ENCODE results near the gene F10.

F10 gene

DNA sequence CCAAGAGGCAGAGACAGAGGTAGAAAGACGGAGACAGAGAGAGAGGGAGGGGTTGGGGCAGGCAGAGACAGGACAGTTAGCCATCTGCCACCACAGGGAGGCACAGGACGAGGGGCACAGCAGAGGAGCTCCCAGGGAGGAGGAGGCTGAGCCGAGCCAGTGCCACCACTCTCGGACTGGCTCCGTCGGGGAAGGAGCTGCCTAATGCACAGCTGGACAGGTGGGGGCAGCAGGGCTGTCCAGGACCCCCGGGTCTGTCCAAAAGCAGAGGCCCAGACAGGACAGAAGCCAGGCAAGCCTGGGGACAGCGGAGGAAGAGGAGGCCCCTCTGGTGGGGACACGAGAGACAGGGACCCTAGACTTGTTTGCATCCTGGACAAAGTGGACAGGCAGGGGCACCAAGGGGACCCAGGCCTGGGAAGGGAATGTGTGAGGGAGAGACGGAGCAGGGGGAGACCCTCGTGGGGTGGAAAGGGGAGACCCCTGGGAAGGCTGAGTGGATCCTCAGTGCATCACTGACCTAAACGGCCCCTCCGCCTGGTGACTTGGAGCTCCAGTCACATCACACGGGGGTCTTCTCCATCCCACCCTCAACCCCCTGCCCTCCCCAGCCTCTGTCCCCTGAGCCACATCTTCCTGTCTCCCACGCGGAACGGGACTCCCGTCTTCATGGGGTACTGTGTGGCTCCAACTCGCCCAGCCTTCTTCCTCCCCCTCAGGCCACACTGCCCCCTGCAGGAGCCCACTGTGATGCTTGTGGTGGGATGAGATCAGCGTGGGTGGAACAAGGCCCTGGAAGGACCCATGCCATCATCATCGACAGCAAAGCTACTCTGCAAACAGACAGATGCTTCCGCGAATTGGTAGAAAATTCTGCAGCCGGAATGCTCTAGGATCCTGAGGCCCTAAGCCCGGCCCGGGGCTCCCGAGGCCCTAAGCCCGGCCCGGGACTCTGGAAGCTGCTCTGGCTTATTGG, 915 bp downstream of the F10 start:
- TF ChIP-seq POLR2AphosphoS5 (IDR thresholded peaks at IDR 0.05; ENCODE audit: low read depth, low read length), result no peak
- TF ChIP-seq POLR2A (IDR thresholded peaks at IDR 0.05; ENCODE audit: low read depth, low read length), result no peak
- TF ChIP-seq TAF1 (IDR thresholded peaks at IDR 0.05; ENCODE audit: borderline replicate concordance, low read depth, low read length), result no peak
- FAIRE-seq, result no peak
- no peak for DNase-seq (ENCODE audit: insufficient read length)

DNA sequence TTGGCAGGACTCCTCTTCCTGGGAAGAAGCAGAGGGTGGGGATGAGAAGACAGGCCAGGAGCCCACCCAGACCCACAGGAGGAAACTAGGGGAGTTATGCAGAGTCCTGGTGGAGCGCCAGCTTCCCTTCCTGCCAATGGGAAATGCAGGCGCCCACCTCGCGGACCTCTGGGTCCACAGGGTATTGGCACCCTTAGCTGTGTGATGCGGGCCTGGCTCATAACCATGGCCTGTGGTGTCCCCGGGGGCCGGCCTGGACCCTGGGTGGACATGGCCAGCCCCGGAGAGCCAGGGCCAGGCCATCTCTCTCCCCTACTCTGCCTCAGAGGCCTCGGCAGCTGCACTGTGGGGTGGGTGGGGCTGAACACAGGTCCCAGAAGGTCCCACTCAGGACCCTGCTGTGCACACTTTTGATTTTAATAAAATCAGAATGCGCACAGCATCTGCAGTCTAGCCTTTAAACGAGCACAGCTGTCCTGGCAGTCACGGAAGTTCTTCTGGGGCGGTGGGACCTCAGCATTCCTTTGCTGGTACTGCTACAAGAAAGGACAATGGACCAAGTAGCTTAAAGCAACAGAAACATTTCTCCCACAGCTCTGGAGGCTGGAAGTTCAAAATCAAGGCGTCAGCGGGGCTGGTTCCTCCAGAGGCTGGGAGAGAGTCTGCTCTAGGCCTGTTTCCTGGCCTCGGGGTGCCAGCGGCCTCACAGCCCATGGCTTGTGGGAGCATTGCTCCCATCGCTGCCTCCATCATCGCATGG, 1.8 kb downstream of the F10 start:
- FAIRE-seq, result no peak
- DNase-seq (ENCODE audit: insufficient read length), result no peak
- TF ChIP-seq POLR2AphosphoS5 (IDR thresholded peaks at IDR 0.05; ENCODE audit: low read depth, low read length) (no peak), TAF1 (IDR thresholded peaks at IDR 0.05; ENCODE audit: borderline replicate concordance, low read depth, low read length) (no peak), POLR2A (IDR thresholded peaks at IDR 0.05; ENCODE audit: low read depth, low read length) (no peak)

DNA sequence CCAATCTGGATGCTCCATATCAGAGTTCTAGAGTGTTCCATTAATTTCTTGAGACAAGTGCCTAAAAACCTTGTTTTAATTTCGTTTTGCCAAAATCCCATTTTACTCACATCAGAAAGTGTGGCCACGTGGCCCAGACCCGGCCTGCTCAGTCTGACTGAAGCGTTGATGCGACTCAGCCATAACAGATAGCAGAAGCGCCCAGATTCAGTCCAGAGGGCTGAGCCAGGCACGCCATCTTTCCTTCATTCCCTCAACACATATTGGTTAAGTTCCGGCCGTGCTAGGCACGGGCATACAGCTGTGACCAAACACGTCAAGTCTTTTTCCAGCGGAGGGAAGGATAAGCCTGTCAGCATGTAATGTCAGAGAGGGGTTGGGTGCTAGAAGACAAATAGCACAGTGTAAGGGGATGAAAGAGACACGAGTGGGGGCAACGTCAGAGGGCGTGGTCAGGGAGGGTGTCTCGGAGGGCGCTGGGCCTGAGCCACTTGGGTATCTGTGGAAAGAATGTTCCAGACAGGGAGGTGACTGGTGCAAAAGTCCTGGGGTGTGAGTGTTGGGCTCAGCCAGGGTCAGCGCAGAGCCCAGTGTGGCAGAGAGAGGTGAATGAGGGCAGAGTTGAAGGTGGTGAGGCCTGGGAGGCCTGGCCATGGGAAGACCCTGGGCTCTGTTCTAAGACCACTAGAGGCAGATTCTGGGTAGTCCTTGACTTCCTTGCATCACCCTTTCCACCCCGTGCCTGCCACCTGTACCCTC, 3.1 kb downstream of the F10 start:
- FAIRE-seq, result no peak
- TF ChIP-seq POLR2AphosphoS5 (IDR thresholded peaks at IDR 0.05; ENCODE audit: low read depth, low read length) (no peak), POLR2A (IDR thresholded peaks at IDR 0.05; ENCODE audit: low read depth, low read length) (no peak), TAF1 (IDR thresholded peaks at IDR 0.05; ENCODE audit: borderline replicate concordance, low read depth, low read length) (no peak)

DNA sequence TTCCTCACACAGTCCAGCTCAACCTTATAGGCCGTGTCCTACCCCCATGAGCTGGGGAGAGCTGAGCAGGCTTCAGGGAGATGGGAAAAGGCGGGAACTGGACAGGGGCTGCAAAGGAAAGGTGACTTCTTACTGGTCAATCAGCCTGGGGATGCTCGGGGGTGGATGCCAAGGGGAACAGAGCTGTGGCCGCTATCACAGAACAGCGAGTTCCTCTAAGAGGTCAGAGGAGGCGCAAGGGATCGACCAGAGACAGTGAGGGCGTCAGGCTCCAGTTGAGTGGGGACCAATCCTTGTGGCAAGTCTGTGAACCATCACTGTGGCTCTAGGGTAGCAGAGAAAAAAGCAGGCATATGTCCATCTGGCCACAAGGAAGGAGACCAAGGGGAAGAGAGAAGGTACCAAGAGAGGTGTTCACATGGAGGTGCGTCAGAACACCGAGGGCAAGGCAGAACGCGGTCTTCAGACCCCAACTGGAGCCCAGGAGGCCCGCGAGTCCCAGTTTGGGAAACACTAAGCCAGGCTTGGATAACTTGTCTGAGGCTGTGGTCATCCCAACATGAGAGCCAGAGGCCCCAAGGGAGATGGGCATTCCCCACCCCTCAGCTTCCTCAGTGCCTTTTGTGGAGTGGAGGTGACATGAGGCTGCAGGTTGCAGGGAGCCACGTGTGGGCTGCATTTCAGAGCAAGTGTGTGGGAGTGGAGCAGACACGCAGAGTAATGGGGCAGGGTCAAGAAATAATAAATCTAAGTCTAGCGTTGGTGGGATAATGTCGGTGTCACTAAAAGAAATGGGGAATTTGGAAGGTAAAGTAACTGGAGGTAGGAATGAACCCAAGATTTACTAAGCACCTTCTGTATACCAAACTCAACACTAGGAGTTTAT, 3.9 kb downstream of the F10 start:
- FAIRE-seq, result no peak
- no peak for DNase-seq (ENCODE audit: insufficient read length)
- TF ChIP-seq POLR2A (IDR thresholded peaks at IDR 0.05; ENCODE audit: low read depth, low read length) (no peak), POLR2AphosphoS5 (IDR thresholded peaks at IDR 0.05; ENCODE audit: low read depth, low read length) (no peak), TAF1 (IDR thresholded peaks at IDR 0.05; ENCODE audit: borderline replicate concordance, low read depth, low read length) (no peak)

More for the DNA sequence above, 3.1 kb downstream of the F10 start:
- DNase-seq (ENCODE audit: insufficient read length), result no peak

DNA sequence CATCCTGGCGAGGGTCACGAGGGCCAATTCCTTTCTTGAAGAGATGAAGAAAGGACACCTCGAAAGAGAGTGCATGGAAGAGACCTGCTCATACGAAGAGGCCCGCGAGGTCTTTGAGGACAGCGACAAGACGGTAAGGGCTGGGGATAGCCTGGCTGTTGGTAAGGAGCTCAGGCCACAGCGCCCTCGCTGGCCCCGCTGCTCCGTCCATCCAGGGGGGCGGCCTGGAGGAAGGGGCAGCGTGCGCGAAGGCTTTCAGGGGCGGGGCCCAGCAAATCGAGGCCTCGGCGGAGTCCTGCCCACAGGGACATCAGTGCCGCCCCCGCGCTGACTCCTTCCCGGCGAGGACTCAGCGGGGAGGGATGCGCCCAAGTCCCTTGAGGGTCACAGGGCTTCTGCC, 6.9 kb downstream of the F10 start:
- FAIRE-seq (no peak), DNase-seq (ENCODE audit: insufficient read length) (no peak)
- TF ChIP-seq TAF1 (IDR thresholded peaks at IDR 0.05; ENCODE audit: borderline replicate concordance, low read depth, low read length), result no peak
- TF ChIP-seq POLR2A (IDR thresholded peaks at IDR 0.05; ENCODE audit: low read depth, low read length), result no peak
- TF ChIP-seq POLR2AphosphoS5 (IDR thresholded peaks at IDR 0.05; ENCODE audit: low read depth, low read length), result no peak

DNA sequence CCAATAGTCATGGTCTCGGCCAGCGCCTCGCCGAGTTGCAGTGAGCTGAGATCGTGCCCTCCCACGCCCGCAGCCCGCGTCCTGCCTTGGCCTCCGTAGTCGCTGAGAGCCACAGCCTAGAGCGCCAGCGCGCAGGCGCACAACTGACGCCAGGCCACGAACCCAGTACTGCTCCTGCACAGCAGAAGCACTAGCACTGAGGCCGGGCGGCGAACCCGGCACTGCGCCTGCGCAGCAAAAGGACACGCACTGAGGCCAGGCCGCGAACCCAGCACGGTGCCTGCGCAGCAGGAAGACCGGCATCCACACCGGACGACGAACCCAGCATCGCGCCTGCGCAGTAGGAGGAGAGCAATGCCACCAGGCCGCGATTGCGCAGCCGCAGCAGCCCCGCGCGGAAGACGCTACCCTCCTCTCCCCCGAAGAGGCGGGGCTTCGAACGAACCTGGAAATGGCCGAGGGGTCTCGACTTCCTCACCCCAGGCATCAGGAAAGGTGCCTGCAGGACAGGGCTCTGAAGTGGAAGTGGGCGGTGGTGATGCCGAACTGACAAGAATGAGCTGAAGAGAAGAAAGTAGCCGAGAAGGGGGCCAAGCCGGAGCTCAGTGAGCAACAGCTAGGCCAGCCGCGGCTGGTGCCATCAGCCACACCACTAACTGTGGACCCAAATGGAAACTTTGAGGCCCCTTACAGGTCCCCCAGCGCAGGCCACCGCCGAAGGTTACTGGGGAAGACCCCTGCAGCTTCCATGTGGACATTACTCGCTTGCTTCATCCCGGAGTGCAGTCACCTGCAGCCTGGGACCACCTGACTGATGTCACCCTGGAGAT, 7.5 kb downstream of the F10 start:
- DNase-seq (ENCODE audit: insufficient read length), result no peak
- FAIRE-seq, result no peak

DNA sequence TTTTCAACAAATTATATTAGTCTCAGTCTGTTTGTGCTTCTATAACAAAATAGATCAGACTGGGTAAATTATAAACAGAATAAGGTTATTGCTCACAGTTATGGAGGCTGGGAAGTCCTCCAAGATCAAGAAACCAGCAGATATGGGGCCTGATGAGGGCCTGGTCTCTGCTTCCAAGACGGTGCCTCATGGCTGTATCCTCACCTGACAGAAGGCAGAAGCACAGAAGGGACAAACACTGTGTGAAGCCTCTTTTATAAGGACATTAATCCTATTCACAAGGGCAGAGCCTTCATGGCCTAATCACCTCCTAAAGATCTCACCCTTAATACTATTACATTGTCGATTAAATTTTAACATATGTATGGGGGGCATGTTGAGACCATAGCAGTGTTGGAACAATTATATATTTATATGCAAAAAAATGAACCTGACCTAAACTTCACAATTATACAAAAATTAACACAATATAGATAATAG, 12.7 kb downstream of the F10 start:
- TF ChIP-seq POLR2AphosphoS5 (IDR thresholded peaks at IDR 0.05; ENCODE audit: low read depth, low read length), result no peak
- FAIRE-seq (no peak), DNase-seq (ENCODE audit: insufficient read length) (no peak)

More for the DNA sequence above, 7.5 kb downstream of the F10 start:
- TF ChIP-seq TAF1 (IDR thresholded peaks at IDR 0.05; ENCODE audit: borderline replicate concordance, low read depth, low read length), result no peak

DNA sequence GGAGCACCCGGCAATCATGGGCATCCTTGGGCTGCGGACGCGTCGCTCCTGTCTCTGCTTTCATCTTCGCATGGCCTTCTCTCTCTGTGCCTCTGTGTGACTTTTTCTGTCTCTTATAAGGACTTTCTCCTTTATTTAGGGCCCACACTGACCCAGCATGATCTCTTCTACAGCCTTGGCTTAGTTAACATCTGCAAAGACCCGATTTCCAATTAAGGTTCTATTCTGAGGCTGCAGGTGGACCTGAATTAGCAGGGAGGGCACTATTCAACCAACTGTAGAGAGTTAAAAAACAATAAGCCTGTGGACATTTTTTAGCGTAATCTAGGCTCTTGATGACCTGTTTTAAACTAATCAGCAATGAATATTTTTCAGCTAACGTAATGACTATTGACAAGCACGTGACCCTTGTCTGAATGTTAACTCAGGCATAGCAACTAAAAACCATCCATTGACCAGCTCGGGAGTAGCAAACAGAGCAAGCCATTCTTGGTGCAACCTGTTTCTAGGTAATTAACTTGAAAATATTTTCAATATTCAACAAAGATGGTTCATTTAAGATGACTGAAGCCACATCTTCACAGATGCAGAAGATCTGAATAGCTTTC, 15.2 kb downstream of the F10 start:
- FAIRE-seq, result no peak
- TF ChIP-seq TAF1 (IDR thresholded peaks at IDR 0.05; ENCODE audit: borderline replicate concordance, low read depth, low read length), result no peak
- TF ChIP-seq POLR2AphosphoS5 (IDR thresholded peaks at IDR 0.05; ENCODE audit: low read depth, low read length), result no peak
- no peak for TF ChIP-seq POLR2A (IDR thresholded peaks at IDR 0.05; ENCODE audit: low read depth, low read length)
- DNase-seq (ENCODE audit: insufficient read length), result no peak

DNA sequence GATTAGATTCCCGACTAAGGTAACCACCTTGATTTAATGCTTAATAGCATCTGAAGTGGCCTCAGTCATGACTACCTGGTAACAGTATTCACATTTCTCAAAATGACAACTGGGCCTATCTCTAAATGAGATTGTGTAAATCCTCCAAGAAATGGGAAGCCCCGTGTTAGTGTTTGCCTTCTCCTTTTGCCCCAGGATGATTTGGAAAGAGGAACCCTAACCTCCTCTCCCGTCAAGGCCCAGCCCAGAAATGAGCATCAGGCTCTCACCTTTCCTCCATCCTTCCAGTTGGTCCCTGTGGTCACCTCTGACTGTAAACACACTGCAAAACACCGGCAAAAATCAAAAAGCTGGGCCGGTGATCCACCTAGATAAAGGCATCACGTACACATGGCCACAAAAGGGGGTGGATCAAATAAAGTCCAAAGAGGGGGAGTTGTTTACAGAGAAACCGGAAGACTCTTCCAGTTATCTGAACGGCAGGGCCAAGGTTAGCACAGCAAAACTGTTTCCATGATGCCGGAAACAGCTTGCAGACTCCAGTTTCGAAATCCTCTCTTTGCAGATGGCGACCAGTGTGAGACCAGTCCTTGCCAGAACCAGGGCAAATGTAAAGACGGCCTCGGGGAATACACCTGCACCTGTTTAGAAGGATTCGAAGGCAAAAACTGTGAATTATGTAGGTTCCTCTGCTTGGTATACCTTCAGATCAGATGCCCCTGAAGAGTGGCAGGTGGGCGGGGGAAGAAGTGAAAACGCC, 16.4 kb downstream of the F10 start:
- DNase-seq (ENCODE audit: insufficient read length) (no peak), FAIRE-seq (no peak)
- TF ChIP-seq POLR2A (IDR thresholded peaks at IDR 0.05; ENCODE audit: low read depth, low read length), result no peak
- TF ChIP-seq POLR2AphosphoS5 (IDR thresholded peaks at IDR 0.05; ENCODE audit: low read depth, low read length), result no peak
- TF ChIP-seq TAF1 (IDR thresholded peaks at IDR 0.05; ENCODE audit: borderline replicate concordance, low read depth, low read length), result no peak
